H9 (cell line): Measurements from ENCODE around the gene TM9SF2. TPM values are rescaled to one million over a fixed set of nuclear protein-coding genes. Genes with fewer than 3 reads are reported as not detected.

Experiments
- DNase-seq: peaks from one replicate; pipeline ENCODE4 v3.0.0-alpha.2; 2017
- H2AFZ ChIP-seq: one replicate; pipeline ENCODE4 v1.6.1; 2013; ENCODE audit warnings: mild to moderate bottlenecking, low read length, control low read depth, moderate library complexity
- H2AK5ac ChIP-seq: 2 replicates; pipeline ENCODE4 v1.6.1; 2013; ENCODE audit warnings: low read length, control low read depth, mixed read lengths; ENCODE audit not compliant: insufficient read length
- H2BK120ac ChIP-seq: one replicate; pipeline ENCODE4 v1.6.1; 2013; ENCODE audit warnings: low read depth, mild to moderate bottlenecking, low read length, control low read depth, inconsistent platforms; ENCODE audit not compliant: poor library complexity, severe bottlenecking
- H2BK12ac ChIP-seq: 2 replicates; pipeline ENCODE4 v1.6.1; 2013; ENCODE audit warnings: low read length, control low read depth, mixed read lengths, low read depth; ENCODE audit not compliant: insufficient read length
- H2BK15ac ChIP-seq: 2 replicates; pipeline ENCODE4 v1.6.1; 2013; ENCODE audit warnings: low read depth, low read length, control low read depth
- H2BK20ac ChIP-seq: one replicate; pipeline ENCODE4 v1.6.1; 2013; ENCODE audit warnings: low read depth, mild to moderate bottlenecking, low read length, control low read depth, inconsistent platforms; ENCODE audit not compliant: poor library complexity, severe bottlenecking
- H2BK5ac ChIP-seq: 2 replicates; pipeline ENCODE4 v1.6.1; 2013; ENCODE audit warnings: low read length, control low read depth, mixed read lengths; ENCODE audit not compliant: insufficient read length
- H3K14ac ChIP-seq: 2 replicates; pipeline ENCODE4 v1.6.1; 2013; ENCODE audit warnings: low read length, control low read depth; ENCODE audit not compliant: insufficient read depth
- H3K18ac ChIP-seq: 2 replicates; pipeline ENCODE4 v1.6.1; 2013; ENCODE audit warnings: low read depth, mild to moderate bottlenecking, mixed read lengths, low read length, control low read depth; ENCODE audit not compliant: insufficient read length
- H3K23ac ChIP-seq: 2 replicates; pipeline ENCODE4 v1.6.1; 2013; ENCODE audit warnings: low read length, control low read depth, mixed read lengths, low read depth; ENCODE audit not compliant: insufficient read length
- H3K23me2 ChIP-seq: 2 replicates; pipeline ENCODE4 v1.6.1; 2013; ENCODE audit warnings: low read depth, mild to moderate bottlenecking, mixed read lengths, low read length, control low read depth; ENCODE audit not compliant: insufficient read length, poor library complexity, severe bottlenecking
- H3K27ac ChIP-seq: 2 replicates; pipeline ENCODE4 v1.5.1; 2013; ENCODE audit warnings: low read length, control low read depth, mixed read lengths, low read depth; ENCODE audit not compliant: insufficient read length
- H3K27me3 ChIP-seq: 2 replicates; pipeline ENCODE4 v1.6.1; 2013; ENCODE audit warnings: low read length, control low read depth, inconsistent platforms; ENCODE audit not compliant: insufficient read depth
- H3K4ac ChIP-seq: 2 replicates; pipeline ENCODE4 v1.6.1; 2013; ENCODE audit warnings: low read depth, mild to moderate bottlenecking, control low read depth, inconsistent platforms, low read length, moderate library complexity
- H3K4me1 ChIP-seq: 2 replicates; pipeline ENCODE4 v1.6.1; 2013; ENCODE audit warnings: low read length, control low read depth, inconsistent platforms; ENCODE audit not compliant: insufficient read depth
- H3K4me2 ChIP-seq: 2 replicates; pipeline ENCODE4 v1.6.1; 2013; ENCODE audit warnings: low read length, control low read depth, mixed read lengths; ENCODE audit not compliant: insufficient read length, insufficient read depth
- H3K56ac ChIP-seq: 2 replicates; pipeline ENCODE4 v1.6.1; 2013; ENCODE audit warnings: low read depth, mild to moderate bottlenecking, mixed read lengths, low read length, control low read depth; ENCODE audit not compliant: insufficient read length
- H3K79me1 ChIP-seq: 2 replicates; pipeline ENCODE4 v1.6.1; 2013; ENCODE audit warnings: low read depth, mild to moderate bottlenecking, moderate library complexity, low read length, control low read depth, inconsistent platforms; ENCODE audit not compliant: insufficient read depth, poor library complexity, severe bottlenecking
- H3K79me2 ChIP-seq: 2 replicates; pipeline ENCODE4 v1.6.1; 2013; ENCODE audit warnings: low read length, control low read depth, inconsistent platforms; ENCODE audit not compliant: insufficient read depth
- H3K9ac ChIP-seq: 2 replicates; pipeline ENCODE4 v1.6.1; 2013; ENCODE audit warnings: low read length, control low read depth, mixed read lengths; ENCODE audit not compliant: insufficient read length; ENCODE audit errors: extremely low read depth
- H3K9me3 ChIP-seq: one replicate; pipeline ENCODE4 v1.6.1; 2013; ENCODE audit warnings: low read depth, low read length, inconsistent platforms; ENCODE audit not compliant: control insufficient read depth
- H3T11ph ChIP-seq: one replicate; pipeline ENCODE4 v1.6.1; 2013; ENCODE audit warnings: mild to moderate bottlenecking, low read length, control low read depth, inconsistent platforms
- H4K20me1 ChIP-seq: one replicate; pipeline ENCODE4 v1.6.1; 2013; ENCODE audit not compliant: control insufficient read depth, insufficient read length, insufficient read depth
- H4K5ac ChIP-seq: 2 replicates; pipeline ENCODE4 v1.6.1; 2013; ENCODE audit warnings: low read depth, mild to moderate bottlenecking, mixed read lengths, low read length, control low read depth; ENCODE audit not compliant: insufficient read length
- H4K8ac ChIP-seq: replicated peaks from 2 replicates; pipeline ENCODE4 v1.6.1; 2013; ENCODE audit warnings: low read length, control low read depth, mixed read lengths, low read depth; ENCODE audit not compliant: insufficient read length
- H4K91ac ChIP-seq: 2 replicates; pipeline ENCODE4 v1.6.1; 2013; ENCODE audit warnings: low read depth, mild to moderate bottlenecking, moderate library complexity, mixed read lengths, low read length, control low read depth; ENCODE audit not compliant: insufficient read length
- H3K27ac Mint-ChIP-seq, 3 experiments: 2 replicates in 2 of 3; 3 replicates in 1 of 3; pipeline ENCODE4 v1.8.0; 2020 to 2021; ENCODE audit warnings: mixed read lengths in 3 of 3, mild to moderate bottlenecking in 1 of 3, moderate library complexity in 1 of 3
- H3K27me3 Mint-ChIP-seq: 2 replicates; pipeline ENCODE4 v1.8.0; 2021; ENCODE audit warnings: low read depth, mild to moderate bottlenecking, moderate library complexity, mixed read lengths
- H3K36me3 Mint-ChIP-seq, 3 experiments: 2 replicates in 2 of 3; 3 replicates in 1 of 3; pipeline ENCODE4 v1.8.0; 2020 to 2021; ENCODE audit warnings: low read depth in 3 of 3, mixed read lengths in 3 of 3; ENCODE audit not compliant: insufficient read depth in 1 of 3
- H3K4me1 Mint-ChIP-seq, 2 experiments: 2 replicates each; pipeline ENCODE4 v1.8.0; 2020; ENCODE audit warnings: mixed read lengths in 2 of 2
- H3K4me3 Mint-ChIP-seq, 2 experiments: 2 replicates in 1 of 2; 3 replicates in 1 of 2; pipeline ENCODE4 v1.8.0; 2020 to 2021; ENCODE audit warnings: mild to moderate bottlenecking in 2 of 2, mixed read lengths in 2 of 2, moderate library complexity in 1 of 2
- H3K9me3 Mint-ChIP-seq, 2 experiments: 2 replicates in 1 of 2; 3 replicates in 1 of 2; pipeline ENCODE4 v1.8.0; 2020; ENCODE audit warnings: mild to moderate bottlenecking in 2 of 2, mixed read lengths in 2 of 2, moderate library complexity in 1 of 2
- CTCF ChIP-seq: fragments of 200-600 bp; sonication (generic); conservative IDR thresholded peaks from 3 replicates; pipeline ENCODE4 v1.8.0; 2021; ENCODE audit warnings: antibody characterized with exemption, mild to moderate bottlenecking
- WGBS: extraction: QIAGEN DNeasy Blood & Tissue Kit; methylation state at CpG from one replicate; pipeline ENCODE4 v1.1.7; 2013; ENCODE audit warnings: missing lambda C conversion rate, low lambda C conversion rate, mixed read lengths; ENCODE audit not compliant: insufficient read length; ENCODE audit errors: extremely low coverage; 5-methylcytosine and 5-hydroxymethylcytosine counted together
- total RNA-seq: library from RNA; stranded (reverse); gene quantifications from 2 replicates; pipeline ENCODE4 v1.2.1, GENCODE V29; 2021

Gene TM9SF2
- total RNA-seq, 1 experiment from 2014 or later, result 86.1 TPM

DNA sequence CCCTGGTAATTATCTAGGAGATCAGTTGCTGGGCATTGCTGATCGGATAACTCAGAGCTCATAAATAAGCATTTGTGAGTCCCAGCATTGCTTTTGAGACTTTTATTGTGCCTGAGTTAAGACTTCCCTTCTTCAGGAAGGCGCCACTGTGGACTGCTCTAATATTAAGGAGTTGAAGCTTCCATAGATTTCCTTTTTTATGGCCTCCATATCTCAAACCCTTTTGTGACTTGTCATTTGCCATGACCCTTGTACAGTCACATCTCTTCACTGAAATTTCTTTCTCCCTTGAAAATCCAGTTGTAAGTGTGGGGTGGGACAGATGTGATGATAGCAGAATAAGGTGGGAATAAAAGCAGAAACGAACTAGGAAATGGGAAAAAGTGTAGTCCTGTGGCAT, 6.3 kb downstream of the TM9SF2 start:
- Histone ChIP-seq H2AFZ (no peak overlapping the region), H3K56ac (no peak overlapping the region), H3T11ph (no peak overlapping the region), H3K23me2 (no peaks in the 10 kb centered on the region), H2BK20ac (no peak overlapping the region), H2AK5ac (no peak overlapping the region), H2BK15ac (no peak overlapping the region), H2BK5ac (no peak overlapping the region), H4K91ac (no peak overlapping the region), H3K14ac (no peak overlapping the region), H3K79me2 (peaks cover 27% of the 10 kb centered on the region; the same call in 1 of the 2 replicates), H3K4me1 (no peaks in the 10 kb centered on the region), H3K9ac (no peak overlapping the region), H3K23ac (no peak overlapping the region), H3K27me3 (no peaks in the 10 kb centered on the region), H2BK12ac (no peak overlapping the region), H3K79me1 (peaks cover 12% of the 10 kb centered on the region), H3K4me2 (no peak overlapping the region), H4K5ac (no peak overlapping the region), H4K20me1 (no peaks in the 10 kb centered on the region), H3K9me3 (peaks cover 7% of the 10 kb centered on the region), H4K8ac (no peak overlapping the region), H2BK120ac (no peak overlapping the region), H3K18ac (no peak overlapping the region), H3K4ac (no peak overlapping the region), H3K27ac (no peak overlapping the region)
- Mint-ChIP-seq H3K4me1 (peaks cover 2 to 5% of the 10 kb centered on the region in 2 experiments; a peak in 1 of 4 replicates), H3K4me3 (no peak overlapping the region), H3K9me3 (peaks cover 25 to 31% of the 10 kb centered on the region in 2 experiments), H3K27ac (no peak overlapping the region), H3K36me3 (peaks cover 37 to 46% (median 38%) of the 10 kb centered on the region in 3 experiments), H3K27me3 (no peaks in the 10 kb centered on the region)
- no peak for TF ChIP-seq CTCF
- WGBS, result no CpG with 5 or more reads among the region's 3 CpGs
- DNase-seq, result no peak
